Uterus (tissue), 4 donors: Measurements from ENCODE around the gene OR1L4. TPM values are rescaled to one million over a fixed set of nuclear protein-coding genes. Genes with fewer than 3 reads are reported as not detected.

Source experiments
- DNase-seq, 2 donors: peaks; one replicate each; pipeline ENCODE4 v3.0.0-alpha.2; 2019 to 2020
- H3K27ac ChIP-seq, 2 donors: fragments of 200-600 bp; sonication (generic); 1 replicate in 1 of 2; 2 replicates in 1 of 2; pipeline ENCODE4 v1.5.1; 2016 to 2018
- H3K27me3 ChIP-seq, 2 donors: fragments of 200-600 bp; sonication (generic); one replicate each; pipeline ENCODE4 v1.5.1; 2018 to 2019; ENCODE audit warnings: control low read depth in 1 of 2
- H3K36me3 ChIP-seq, 2 donors: fragments of 200-600 bp; sonication (generic); one replicate each; pipeline ENCODE4 v1.5.1; 2019; ENCODE audit warnings: control low read depth in 1 of 2
- H3K4me1 ChIP-seq, 2 donors: fragments of 200-600 bp; sonication (generic); one replicate each; pipeline ENCODE4 v1.5.1; 2018 to 2019; ENCODE audit warnings: control low read depth in 1 of 2
- H3K4me3 ChIP-seq, 2 donors: fragments of 200-600 bp; sonication (generic); 1 replicate in 1 of 2; 2 replicates in 1 of 2; pipeline ENCODE4 v1.5.1; 2018 to 2019; ENCODE audit warnings: mild to moderate bottlenecking in 1 of 2
- H3K9me3 ChIP-seq, 2 donors: fragments of 200-600 bp; sonication (generic); one replicate each; pipeline ENCODE4 v1.5.1; 2019; ENCODE audit warnings: control low read depth in 1 of 2
- CTCF ChIP-seq, 4 experiments: fragments of 200-600 bp in 2 of 4; fragments of 450-650 bp in 2 of 4; sonication (generic) in 2 of 4; IDR thresholded peaks; one replicate each; pipeline ENCODE4 v1.5.1; 2016 to 2019; ENCODE audit warnings: antibody characterized with exemption in 4 of 4, mild to moderate bottlenecking in 2 of 4, moderate library complexity in 1 of 4
- POLR2A ChIP-seq, 2 donors: fragments of 450-650 bp; IDR thresholded peaks; one replicate each; pipeline ENCODE4 v1.6.1; 2016; ENCODE audit warnings: antibody characterized with exemption in 2 of 2, mild to moderate bottlenecking in 1 of 2, moderate library complexity in 1 of 2
- intact Hi-C: fragments of 100-400 bp; cut with DNase I; formaldehyde crosslinking; loops from one replicate; pipeline ENCODE4 v1.15.1; 2023; ENCODE audit warnings: low total_unique reads
- total RNA-seq, 4 donors: library from RNA; depleted of rRNA in 3 of 4; stranded (reverse); fragments of >200 nt in 3 of 4; gene quantifications; one replicate each; pipeline versions ENCODE4 v1.1.0 to v1.2.4, GENCODE V29; 2014 to 2023
- donor health status: DM: yes; HTN: yes; CAD: no.

The OR1L4 gene
- total RNA-seq, 4 donors from 2014 or later: not detected

GRCh38 chr9:122742003-122742402, 18.2 kb downstream of the OR1L4 start, which contains the start of gene OR1L6:
Gene OR1L6 (plus strand): TSS chr9:122742303. CDS start chr9:122749848, 7,545 bp downstream.
- intact Hi-C loops: no loop called here
- H3K4me3 ChIP-seq: no peak within 1 kb of the TSS
- no peaks in the 10 kb centered on the region for H3K9me3 ChIP-seq
- no peaks in the 10 kb centered on the region for H3K4me1 ChIP-seq
- H3K36me3 ChIP-seq: no peaks in the 10 kb centered on the region
- no peak within 1 kb of the TSS for H3K27ac ChIP-seq
- H3K27me3 ChIP-seq: no peaks in the 10 kb centered on the region
- DNase-seq: no peak
- TF ChIP-seq POLR2A (IDR thresholded peaks at IDR 0.05) (no peak), CTCF (IDR thresholded peaks at IDR 0.05) (no peak)

- no peak overlapping the region for H3K4me3 ChIP-seq
- no peak for DNase-seq
- H3K36me3 ChIP-seq: no peaks in the 10 kb centered on the region
- no peaks in the 10 kb centered on the region for H3K9me3 ChIP-seq
- no peaks in the 10 kb centered on the region for H3K4me1 ChIP-seq
- TF ChIP-seq POLR2A (IDR thresholded peaks at IDR 0.05) (no peak), CTCF (IDR thresholded peaks at IDR 0.05) (no peak)
- intact Hi-C loops: no loop called here
- H3K27ac ChIP-seq: no peak overlapping the region
- no peaks in the 10 kb centered on the region for H3K27me3 ChIP-seq
Observed at GRCh38 chr9:122754825-122755224, 31.0 kb downstream of the OR1L4 start.

GRCh38 chr9:122767817-122768216, 44.0 kb downstream of the OR1L4 start:
- H3K9me3 ChIP-seq: peaks cover 0 to 5% of the 10 kb centered on the region in 2 donors
- H3K4me3 ChIP-seq: no peak overlapping the region
- H3K27me3 ChIP-seq: no peaks in the 10 kb centered on the region
- no peaks in the 10 kb centered on the region for H3K4me1 ChIP-seq
- H3K27ac ChIP-seq: no peak overlapping the region
- no peaks in the 10 kb centered on the region for H3K36me3 ChIP-seq
- intact Hi-C loops: no loop called here
- no peak for DNase-seq
- TF ChIP-seq CTCF (IDR thresholded peaks at IDR 0.05) (no peak), POLR2A (IDR thresholded peaks at IDR 0.05) (no peak)

Other genes with a start within 250 kb of the OR1L4 start
- not detected for gene OR1J1, start 246.1 kb upstream of the OR1L4 start, total RNA-seq
- gene OR1J2, start 213.2 kb upstream of the OR1L4 start, total RNA-seq: not detected
- not detected for gene OR1J4, start 204.8 kb upstream of the OR1L4 start, total RNA-seq
- not detected for gene OR1N1, start 196.7 kb upstream of the OR1L4 start, total RNA-seq
- gene OR1N2, start 170.9 kb upstream of the OR1L4 start, total RNA-seq: not detected
- under 1 TPM in 2 of 4 donors, not detected in 2; 0.27 to 0.28 TPM for gene OR1L8, start 140.6 kb upstream of the OR1L4 start, total RNA-seq
- not detected for gene OR1Q1, start 109.3 kb upstream of the OR1L4 start, total RNA-seq
- gene OR1B1, start 66.4 kb upstream of the OR1L4 start, total RNA-seq: under 1 TPM in 1 of 4 donors, not detected in 3; 0.41 TPM
- not detected for gene OR1L1, start 62.3 kb upstream of the OR1L4 start, total RNA-seq
- gene OR1L3, start 48.9 kb upstream of the OR1L4 start, total RNA-seq: not detected
- gene OR1L6, start 18.3 kb downstream of the OR1L4 start, total RNA-seq: not detected
- gene OR5C1, start 64.9 kb downstream of the OR1L4 start, total RNA-seq: not detected
- gene OR1K1, start 76.1 kb downstream of the OR1L4 start, total RNA-seq: not detected
- gene PDCL, start 104.6 kb downstream of the OR1L4 start, total RNA-seq: 10 to 100 TPM; 16.9 to 74.0 (median 21.1) TPM
- gene RC3H2, start 181.4 kb downstream of the OR1L4 start, total RNA-seq: 10 to 100 TPM; 21.8 to 69.0 (median 52.5) TPM
- gene ZBTB6, start 189.3 kb downstream of the OR1L4 start, total RNA-seq: 10 to 100 TPM in 3 of 4 donors, 1 to 10 TPM in 1; 3.8 to 39.1 (median 13.3) TPM
- gene ZBTB26, start 207.5 kb downstream of the OR1L4 start, total RNA-seq: 10 to 100 TPM in 2 of 4 donors, 1 to 10 TPM in 2; 8.8 to 14.9 (median 12.4) TPM
- gene RABGAP1, start 217.0 kb downstream of the OR1L4 start, total RNA-seq: 100 to 1,000 TPM in 1 of 4 donors, 10 to 100 TPM in 3; 81.2 to 107 (median 91.0) TPM